Suppressor macrophage (primary cell): ENCODE measurements around the gene TNFRSF11A.

ENCODE experiments used
- DNase-seq, 4 experiments: peaks; one replicate each; pipeline ENCODE4 v3.0.0-alpha.2; 2020 to 2022

Gene TNFRSF11A

GRCh38 chr18:62345909-62346308 is 20.8 kb downstream of the TNFRSF11A start:
- DNase-seq: no peak

DNA sequence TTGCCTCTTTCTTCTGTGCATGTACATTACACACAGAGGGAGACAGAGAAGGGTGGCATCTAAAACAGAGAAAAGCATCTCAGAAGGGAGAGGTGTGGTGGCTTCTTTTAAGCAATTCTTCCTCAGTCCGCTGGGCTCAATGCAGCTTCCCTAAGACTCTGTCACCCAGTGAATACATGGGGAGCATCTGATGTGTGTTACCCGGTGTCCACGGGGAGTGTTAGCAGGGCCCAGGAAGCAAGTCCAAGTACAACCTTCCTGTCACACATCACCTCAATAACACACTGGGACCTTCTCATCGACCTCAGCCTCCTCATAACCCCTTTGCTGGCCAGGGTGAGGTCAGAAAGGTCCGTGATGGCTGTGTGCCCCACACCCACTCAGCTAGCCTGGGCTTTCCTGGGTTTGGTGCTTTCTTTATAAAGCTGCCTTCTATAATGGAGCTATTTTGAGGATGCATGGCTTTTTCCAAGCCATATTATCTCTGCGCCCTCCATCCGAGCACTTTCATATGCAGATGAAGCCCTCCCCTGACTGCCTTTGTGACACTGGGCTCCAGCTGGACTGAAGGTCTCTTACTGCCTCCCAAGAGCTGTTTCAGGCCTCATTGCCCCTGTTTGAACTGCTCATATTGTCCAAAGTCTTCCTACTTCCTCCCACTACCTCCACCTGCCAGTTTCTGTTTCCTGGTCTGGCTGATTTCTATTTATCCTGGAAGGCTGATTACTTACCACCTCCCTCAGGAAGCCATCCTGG is 21.4 kb downstream of the TNFRSF11A start:
- no peak for DNase-seq

DNA sequence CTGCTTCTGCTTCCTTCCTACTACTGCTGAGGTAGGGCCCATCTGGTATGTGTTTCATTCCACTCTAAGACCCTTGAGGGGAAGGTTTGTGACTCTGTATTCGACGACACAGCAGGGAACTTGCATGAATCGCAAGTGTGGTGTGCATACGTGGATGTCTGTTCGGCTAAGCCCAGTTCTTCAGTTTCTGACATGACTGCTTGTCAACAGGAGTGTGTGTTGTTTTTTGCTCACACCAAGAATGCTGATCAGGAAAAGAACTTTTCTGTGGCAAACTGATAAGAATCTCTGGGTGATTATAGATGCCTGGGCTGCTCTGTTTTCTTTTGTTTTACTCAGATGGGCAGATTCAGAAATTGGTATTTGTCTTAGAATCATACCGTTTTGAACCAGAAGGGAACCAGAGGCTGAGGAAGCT is 22.0 kb downstream of the TNFRSF11A start:
- no peak for DNase-seq

DNA sequence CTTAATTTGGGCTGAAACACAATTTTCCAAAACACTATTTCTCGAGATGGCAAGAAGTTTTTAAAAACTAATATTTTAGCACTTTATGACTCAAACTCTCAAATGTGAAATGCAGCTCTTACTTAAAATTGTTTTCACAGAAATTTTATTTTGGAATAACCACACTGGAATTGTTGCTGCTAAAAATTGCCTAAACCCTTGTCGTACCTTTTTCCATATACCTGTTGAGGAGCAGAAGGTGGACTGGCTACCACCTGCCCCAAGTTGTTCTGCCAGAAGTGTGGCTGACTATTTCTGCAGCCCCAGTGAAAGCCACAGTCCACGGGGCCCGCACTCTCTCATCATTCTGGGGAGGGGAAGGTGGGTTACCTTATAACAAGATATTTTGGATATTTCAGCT is 23.4 kb downstream of the TNFRSF11A start:
- no peak for DNase-seq

GRCh38 chr18:62353170-62353569 is 28.1 kb downstream of the TNFRSF11A start:
- no peak for DNase-seq

- DNase-seq: peak; percentile 61 to 77 (median 74)
These were observed 29.0 kb downstream of the TNFRSF11A start for GRCh38 chr18:62354151-62354550.

- no peak for DNase-seq
These were observed 32.1 kb downstream of the TNFRSF11A start for GRCh38 chr18:62357079-62357719.

GRCh38 chr18:62360805-62361204 is 35.7 kb downstream of the TNFRSF11A start:
- DNase-seq: no peak

GRCh38 chr18:62361288-62361687 is 36.2 kb downstream of the TNFRSF11A start:
- no peak for DNase-seq

DNA sequence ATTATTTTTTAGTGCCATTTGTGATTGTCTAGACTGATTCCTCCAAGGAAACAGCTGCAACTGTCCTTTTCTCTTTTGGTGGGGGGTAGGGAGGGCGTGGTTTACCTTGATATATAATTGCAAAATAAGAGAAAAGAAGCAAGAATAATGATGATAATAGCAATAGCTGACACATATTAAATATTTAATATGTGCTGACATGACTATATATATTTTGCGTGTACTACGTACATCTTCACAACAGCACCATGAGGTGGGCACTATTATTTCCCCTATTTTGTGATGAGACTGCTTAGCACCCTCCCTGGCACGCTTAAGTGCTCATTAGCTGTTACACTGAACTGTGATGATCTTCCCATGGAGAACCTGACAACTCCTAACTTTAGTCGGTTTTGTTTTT is 39.4 kb downstream of the TNFRSF11A start:
- no peak for DNase-seq

- DNase-seq: no peak
These were observed 40.3 kb downstream of the TNFRSF11A start for GRCh38 chr18:62365420-62365819.

DNA sequence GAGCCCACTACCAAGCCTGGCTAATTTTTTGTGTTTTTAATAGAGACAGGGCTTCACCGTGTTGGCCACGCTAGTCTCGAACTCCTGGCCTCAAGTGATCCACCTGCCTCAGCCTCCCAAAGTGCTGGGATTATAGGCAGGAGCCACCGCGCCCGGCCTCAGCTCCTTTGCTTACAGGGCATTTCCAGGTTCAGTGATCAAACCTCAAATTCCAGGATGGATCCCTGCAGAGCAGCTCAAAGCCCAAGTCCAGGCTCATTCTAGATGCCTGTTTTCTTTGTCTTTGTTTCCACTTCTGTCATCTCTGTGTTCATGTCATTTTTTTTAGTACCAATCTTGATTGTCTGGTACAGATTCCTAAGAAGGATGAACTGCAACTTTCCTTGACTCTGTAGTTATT is 41.9 kb downstream of the TNFRSF11A start:
- DNase-seq: no peak

- no peak for DNase-seq
These were observed 43.0 kb downstream of the TNFRSF11A start for GRCh38 chr18:62368100-62368499.

DNA sequence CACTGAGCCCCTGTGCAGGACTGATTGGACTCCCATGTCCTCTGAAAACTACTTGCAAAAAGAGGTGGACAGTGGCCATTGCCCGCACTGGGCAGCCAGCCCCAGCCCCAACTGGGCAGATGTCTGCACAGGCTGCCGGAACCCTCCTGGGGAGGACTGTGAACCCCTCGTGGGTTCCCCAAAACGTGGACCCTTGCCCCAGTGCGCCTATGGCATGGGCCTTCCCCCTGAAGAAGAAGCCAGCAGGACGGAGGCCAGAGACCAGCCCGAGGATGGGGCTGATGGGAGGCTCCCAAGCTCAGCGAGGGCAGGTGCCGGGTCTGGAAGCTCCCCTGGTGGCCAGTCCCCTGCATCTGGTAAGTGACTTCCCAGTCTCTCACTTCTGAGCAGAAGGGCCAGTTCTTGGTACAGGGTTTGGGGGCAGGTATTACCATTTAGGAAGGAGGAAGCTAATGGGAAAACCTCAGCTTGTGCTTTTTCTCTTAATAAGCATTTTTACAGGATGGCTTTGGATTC is 44.1 kb downstream of the TNFRSF11A start:
- no peak for DNase-seq

- no peak for DNase-seq
These were observed 45.3 kb downstream of the TNFRSF11A start for GRCh38 chr18:62370366-62370765.

- DNase-seq: no peak
These were observed 46.3 kb downstream of the TNFRSF11A start for GRCh38 chr18:62371436-62371835.

- DNase-seq: no peak
These were observed 47.0 kb downstream of the TNFRSF11A start for GRCh38 chr18:62372156-62372555.

- DNase-seq: no peak
These were observed 47.8 kb downstream of the TNFRSF11A start for GRCh38 chr18:62372882-62373281.

GRCh38 chr18:62374410-62374965 is 49.4 kb downstream of the TNFRSF11A start:
- no peak for DNase-seq

DNA sequence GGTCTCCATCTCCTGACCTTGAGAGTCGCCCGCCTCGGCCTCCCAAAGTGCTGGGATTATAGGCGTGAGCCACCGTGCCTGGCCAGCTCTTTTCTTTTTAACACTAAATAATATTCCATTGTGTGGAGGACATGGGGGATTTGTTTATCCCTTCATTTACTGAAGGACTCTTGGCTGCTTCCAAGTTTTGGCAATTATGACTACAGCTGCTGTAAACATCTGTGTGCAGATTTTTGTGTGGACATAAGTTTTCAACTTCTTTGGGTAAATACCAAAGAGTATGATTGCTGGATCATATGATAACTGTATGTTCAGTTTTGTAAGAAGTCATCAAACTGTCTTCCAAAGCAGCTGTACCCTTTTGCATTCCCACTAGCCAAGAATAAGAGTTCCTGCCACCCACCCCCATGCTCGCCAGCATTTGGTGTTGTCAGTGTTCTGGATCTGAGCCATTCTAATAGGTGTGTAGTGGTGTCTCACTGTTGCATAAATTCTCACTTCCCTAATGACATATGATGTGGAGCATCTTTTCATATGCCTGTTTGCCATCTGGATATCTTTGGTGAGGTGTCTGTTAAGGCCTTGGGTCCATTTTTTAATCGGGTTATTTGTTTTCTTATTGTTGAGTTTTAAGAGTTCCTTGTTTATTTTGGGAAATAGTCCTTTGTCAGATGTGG is 52.2 kb downstream of the TNFRSF11A start:
- DNase-seq: no peak

DNA sequence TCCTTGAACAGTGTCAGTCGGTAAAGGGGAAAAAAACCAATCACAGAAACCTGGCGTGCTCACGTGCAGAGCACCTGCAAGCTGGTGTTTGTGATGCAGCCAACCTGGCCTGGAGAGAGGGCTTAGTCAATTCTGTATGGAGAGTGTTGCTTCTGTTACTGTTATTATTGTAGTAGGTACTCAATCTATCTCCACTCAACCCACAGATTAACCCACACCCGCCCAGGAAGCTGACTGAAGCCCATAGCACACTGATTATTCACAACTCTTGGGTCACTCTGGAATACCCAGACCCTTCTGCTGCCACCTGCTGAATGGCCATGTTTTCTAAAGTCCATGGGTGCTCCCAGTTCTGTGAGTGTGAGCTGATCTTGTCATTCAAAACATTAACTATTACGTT is 53.9 kb downstream of the TNFRSF11A start:
- no peak for DNase-seq

GRCh38 chr18:62381373-62381772 is 56.3 kb downstream of the TNFRSF11A start:
- no peak for DNase-seq

- no peak for DNase-seq
These were observed 59.0 kb downstream of the TNFRSF11A start for GRCh38 chr18:62384068-62384467.
